Aortic smooth muscle cell (primary cell): ENCODE results near the gene INPP5D. TPM values are rescaled to one million over a fixed set of nuclear protein-coding genes. Genes with fewer than 3 reads are reported as not detected.

Experiments used
- total RNA-seq: library from RNA; depleted of rRNA; stranded (reverse); fragments of >200 nt; gene quantifications from 2 replicates; pipeline ENCODE4 v1.2.3, GENCODE V29; 2014

Gene INPP5D
- 0.53 and 0.56 TPM in 2 replicates for total RNA-seq

DNA sequence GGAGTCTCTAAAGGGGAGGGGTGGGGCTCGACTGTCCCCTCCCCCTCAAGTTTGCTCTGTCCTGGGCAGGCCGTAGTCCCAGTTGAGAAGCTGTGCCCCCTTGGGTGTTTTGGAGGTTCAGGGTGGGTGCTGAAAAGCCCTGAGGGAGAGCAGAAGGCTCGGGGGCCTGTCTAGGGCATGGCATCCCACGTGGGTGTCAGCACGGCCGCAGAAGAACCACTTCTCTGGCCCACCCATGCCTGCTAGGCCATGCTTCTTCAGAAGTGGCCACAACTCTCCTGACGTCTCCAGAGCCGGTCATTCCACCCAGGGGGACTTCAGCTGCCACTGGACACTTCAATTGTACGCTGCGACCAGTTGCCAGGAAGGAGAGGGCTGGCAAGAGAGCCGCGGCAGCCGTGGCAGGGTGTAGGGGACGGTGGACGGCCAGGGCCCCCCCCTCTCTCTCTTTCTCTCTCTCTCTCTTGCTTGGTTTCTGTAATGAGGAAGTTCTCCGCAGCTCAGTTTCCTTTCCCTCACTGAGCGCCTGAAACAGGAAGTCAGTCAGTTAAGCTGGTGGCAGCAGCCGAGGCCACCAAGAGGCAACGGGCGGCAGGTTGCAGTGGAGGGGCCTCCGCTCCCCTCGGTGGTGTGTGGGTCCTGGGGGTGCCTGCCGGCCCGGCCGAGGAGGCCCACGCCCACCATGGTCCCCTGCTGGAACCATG is at the start of gene INPP5D:
TSS of gene INPP5D (plus strand) at position 546 of the 704 bp plus-strand sequence. CDS start at position 683, 137 bp downstream.

DNA sequence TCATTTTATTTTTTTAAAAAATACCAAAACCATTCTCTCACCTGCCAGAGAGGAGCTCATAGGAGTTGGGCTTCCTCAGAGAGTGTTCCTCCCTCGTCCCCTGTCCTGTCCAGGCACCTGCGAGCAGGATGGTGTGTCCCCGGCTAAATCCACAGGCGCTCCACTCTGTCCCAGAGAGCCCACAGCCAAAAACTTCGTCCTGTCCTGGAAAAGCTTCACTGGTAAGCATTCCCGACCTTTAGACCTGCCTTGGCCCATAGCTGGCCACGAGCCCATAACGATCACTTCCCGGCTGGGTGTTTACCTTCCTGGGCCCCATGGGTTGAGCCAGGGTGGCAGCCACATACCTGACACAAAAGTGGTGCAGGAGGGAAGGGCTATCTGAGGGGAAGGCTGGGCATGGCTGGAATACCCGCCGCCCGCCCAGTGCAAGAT is 47.1 kb upstream of the INPP5D start, which contains the start of gene NGEF:
TSS of gene NGEF (minus strand) at position 230 of the 435 bp plus-strand sequence. CDS start 38,366 bp downstream, outside the sequence.

DNA sequence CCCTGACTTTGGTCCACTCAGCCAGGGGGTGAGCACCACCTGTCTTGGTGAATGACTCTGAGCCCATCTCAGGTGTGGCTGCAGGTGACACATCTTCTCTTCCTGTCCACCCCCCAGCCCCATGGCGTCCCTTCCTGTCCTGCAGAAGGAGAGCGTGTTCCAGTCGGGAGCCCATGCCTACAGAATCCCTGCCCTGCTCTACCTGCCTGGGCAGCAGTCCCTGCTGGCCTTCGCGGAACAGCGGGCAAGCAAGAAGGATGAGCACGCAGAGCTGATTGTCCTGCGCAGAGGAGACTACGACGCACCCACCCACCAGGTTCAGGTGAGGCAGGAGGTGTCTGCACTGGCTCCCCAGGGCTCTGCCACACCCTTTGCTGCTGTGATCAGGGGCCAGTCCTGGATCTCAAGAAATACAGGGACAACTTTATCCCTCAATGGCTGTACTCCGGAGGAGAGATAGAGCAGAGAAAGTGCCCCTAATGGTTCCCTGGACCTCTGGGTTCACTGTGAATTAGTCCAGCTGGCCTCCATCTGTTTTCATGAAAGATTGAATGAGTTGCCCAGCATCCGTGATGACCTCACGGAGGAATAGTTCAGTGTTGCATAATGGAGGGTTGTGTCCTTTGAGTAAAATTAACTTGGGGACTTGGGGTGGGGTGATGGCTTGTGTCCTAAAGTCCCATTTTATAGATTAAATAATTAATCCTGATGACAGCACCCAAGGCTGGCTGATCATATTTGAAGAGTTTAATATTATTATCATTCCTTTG is 27.4 kb upstream of the INPP5D start, which contains the start of gene NEU2:
TSS of gene NEU2 (plus strand) at position 122 of the 770 bp plus-strand sequence. CDS start at position 122, 0 bp downstream.

DNA sequence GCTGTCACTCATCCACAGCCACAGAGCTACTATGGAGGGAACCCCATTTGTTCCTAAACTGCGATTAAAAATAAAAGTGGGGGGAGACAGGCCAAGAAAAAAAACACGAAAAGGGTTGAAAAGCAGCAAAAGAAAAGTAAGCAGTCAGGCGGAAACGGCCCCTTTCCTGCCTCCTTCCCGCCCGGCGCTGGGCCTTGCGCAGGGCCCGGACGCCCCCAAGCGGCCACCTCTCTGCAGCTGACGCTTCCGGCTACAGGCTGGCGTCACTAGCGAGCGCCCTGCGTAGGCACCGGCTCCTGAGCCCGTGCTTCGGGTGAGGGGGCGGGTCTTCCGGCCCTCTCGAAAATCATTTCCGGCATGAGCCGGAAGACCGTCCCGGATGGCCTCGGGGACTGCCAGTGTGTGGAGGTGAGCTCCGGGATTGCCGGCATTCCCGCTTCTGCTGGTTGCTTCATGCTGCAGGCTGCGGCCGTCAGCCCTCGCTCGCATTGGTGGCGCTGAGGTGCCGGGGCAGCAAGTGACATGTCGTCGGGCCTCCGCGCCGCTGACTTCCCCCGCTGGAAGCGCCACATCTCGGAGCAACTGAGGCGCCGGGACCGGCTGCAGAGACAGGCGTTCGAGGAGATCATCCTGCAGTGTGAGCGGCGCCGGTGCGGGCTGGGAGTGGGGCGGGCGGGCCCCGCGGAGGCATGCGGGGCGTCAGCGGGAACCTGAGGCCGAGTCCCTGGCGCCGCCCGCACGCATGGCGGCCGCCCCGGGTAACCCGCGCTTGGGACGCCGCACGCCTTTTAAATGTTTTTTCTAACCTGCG is 191.4 kb downstream of the INPP5D start, which contains the start of gene ATG16L1:
TSS of gene ATG16L1 (plus strand) at position 368 of the 811 bp plus-strand sequence. CDS start at position 523, 155 bp downstream.

Other genes with a start within 250 kb of the INPP5D start
- gene SNORC, start 190.1 kb upstream of the INPP5D start, total RNA-seq, result 0.66 and 0.93 TPM in 2 replicates
- gene NGEF, start 47.1 kb upstream of the INPP5D start, total RNA-seq, result 14.9 and 16.0 TPM in 2 replicates
- gene NEU2, start 27.7 kb upstream of the INPP5D start, total RNA-seq, result not detected in 2 replicates
- gene ATG16L1, start 191.3 kb downstream of the INPP5D start, total RNA-seq, result 31.3 and 31.6 TPM in 2 replicates
- gene SAG, start 247.5 kb downstream of the INPP5D start, total RNA-seq, result not detected in 2 replicates